Mesothelial cell of epicardium (in vitro differentiated cells): ENCODE measurements around the gene PARP2. TPM values are rescaled to one million over a fixed set of nuclear protein-coding genes. Genes with fewer than 3 reads are reported as not detected.

Source experiments
- DNase-seq, 2 experiments: peaks; one replicate each; pipeline ENCODE4 v3.0.0; 2021; ENCODE audit warnings: low spot score in 2 of 2; ENCODE audit not compliant: unreplicated experiment in 2 of 2
- H3K27ac Mint-ChIP-seq: 2 replicates; pipeline ENCODE4 v1.8.0; 2021; ENCODE audit warnings: mixed read lengths
- H3K27me3 Mint-ChIP-seq: 2 replicates; pipeline ENCODE4 v1.8.0; 2021; ENCODE audit warnings: low read depth, mixed read lengths
- H3K36me3 Mint-ChIP-seq: 2 replicates; pipeline ENCODE4 v1.8.0; 2021; ENCODE audit warnings: mixed read lengths
- H3K4me1 Mint-ChIP-seq: 2 replicates; pipeline ENCODE4 v1.8.0; 2021; ENCODE audit warnings: mixed read lengths
- H3K4me3 Mint-ChIP-seq: 2 replicates; pipeline ENCODE4 v1.8.0; 2021; ENCODE audit warnings: mild to moderate bottlenecking, moderate library complexity, mixed read lengths
- H3K9me3 Mint-ChIP-seq: 2 replicates; pipeline ENCODE4 v1.8.0; 2021; ENCODE audit warnings: mixed read lengths
- CTCF ChIP-seq: fragments of 200-600 bp; sonication (generic); IDR thresholded peaks from one replicate; pipeline ENCODE4 v1.5.0; 2021; ENCODE audit warnings: antibody characterized with exemption; ENCODE audit not compliant: unreplicated experiment
- total RNA-seq: library from RNA; stranded (reverse); gene quantifications from 3 replicates; pipeline ENCODE4 v1.2.1, GENCODE V29; 2021

PARP2 gene
- 35.1 to 40.9 TPM (median 38.6 TPM) in 3 replicates for total RNA-seq

GRCh38 chr14:20343092-20343861, at the start of gene PARP2:
PARP2 (plus strand) TSS chr14:20343635; CDS start chr14:20343642, 7 bp downstream.
- no peak for TF ChIP-seq CTCF
- Mint-ChIP-seq H3K36me3 (peaks cover 12% of the 10 kb centered on the region), H3K9me3 (no peaks in the 10 kb centered on the region), H3K4me3 (peak within 1 kb of the TSS; percentile 91), H3K27ac (peak within 1 kb of the TSS; percentile 99), H3K27me3 (no peaks in the 10 kb centered on the region), H3K4me1 (peaks cover 8% of the 10 kb centered on the region)
- peak; percentile 97 to 98 for DNase-seq

- peaks cover 30% of the 10 kb centered on the region for H3K36me3 Mint-ChIP-seq
These were observed 48.8 kb upstream of the PARP2 start for GRCh38 chr14:20294636-20295035.

GRCh38 chr14:20295067-20295466, 48.4 kb upstream of the PARP2 start:
- H3K4me1 Mint-ChIP-seq: no peaks in the 10 kb centered on the region
- no peak overlapping the region for H3K4me3 Mint-ChIP-seq
- TF ChIP-seq CTCF: no peak
- no peak for DNase-seq
- H3K9me3 Mint-ChIP-seq: no peaks in the 10 kb centered on the region
- H3K27ac Mint-ChIP-seq: no peak overlapping the region
- H3K36me3 Mint-ChIP-seq: peaks cover 27% of the 10 kb centered on the region
- no peaks in the 10 kb centered on the region for H3K27me3 Mint-ChIP-seq

More at GRCh38 chr14:20294636-20295035, 48.8 kb upstream of the PARP2 start:
- H3K9me3 Mint-ChIP-seq: no peaks in the 10 kb centered on the region
- H3K27ac Mint-ChIP-seq: no peak overlapping the region
- no peaks in the 10 kb centered on the region for H3K27me3 Mint-ChIP-seq
- no peak for DNase-seq
- no peak for TF ChIP-seq CTCF
- no peak overlapping the region for H3K4me3 Mint-ChIP-seq
- H3K4me1 Mint-ChIP-seq: no peaks in the 10 kb centered on the region

GRCh38 chr14:20302042-20302755, 41.2 kb upstream of the PARP2 start:
- Mint-ChIP-seq H3K27ac (no peak overlapping the region), H3K27me3 (no peaks in the 10 kb centered on the region), H3K4me3 (no peak overlapping the region), H3K4me1 (peaks cover 19% of the 10 kb centered on the region), H3K9me3 (no peaks in the 10 kb centered on the region), H3K36me3 (peaks cover 22% of the 10 kb centered on the region)
- no peak for DNase-seq
- TF ChIP-seq CTCF: no peak

GRCh38 chr14:20305265-20306078, 38.0 kb upstream of the PARP2 start, which contains the start of gene TTC5:
TTC5 (minus strand) TSS chr14:20305951; CDS start chr14:20305937, 14 bp downstream.
- peak within 1 kb of the TSS; percentile 82 for H3K4me3 Mint-ChIP-seq
- H3K27ac Mint-ChIP-seq: peak within 1 kb of the TSS; percentile 64
- peaks cover 19% of the 10 kb centered on the region for H3K4me1 Mint-ChIP-seq
- TF ChIP-seq CTCF: no peak
- peaks cover 4% of the 10 kb centered on the region for H3K9me3 Mint-ChIP-seq
- peaks cover 19% of the 10 kb centered on the region for H3K36me3 Mint-ChIP-seq
- peak; percentile 61 to 89 for DNase-seq
- H3K27me3 Mint-ChIP-seq: no peaks in the 10 kb centered on the region
